GM18505 (cell line): Measurements from ENCODE around the gene SLC19A2.

Experiments used
- ATAC-seq: cut with Tn5 transposase; IDR thresholded peaks from one replicate; pipeline ENCODE4 v1.9.1; 2021; ENCODE audit not compliant: unreplicated experiment
- POLR2A ChIP-seq: IDR thresholded peaks from 4 replicates; pipeline ENCODE4 v1.6.1; 2011; ENCODE audit warnings: borderline replicate concordance; ENCODE audit not compliant: insufficient read depth, insufficient read length; ENCODE audit errors: extremely low read depth

Gene SLC19A2

DNA sequence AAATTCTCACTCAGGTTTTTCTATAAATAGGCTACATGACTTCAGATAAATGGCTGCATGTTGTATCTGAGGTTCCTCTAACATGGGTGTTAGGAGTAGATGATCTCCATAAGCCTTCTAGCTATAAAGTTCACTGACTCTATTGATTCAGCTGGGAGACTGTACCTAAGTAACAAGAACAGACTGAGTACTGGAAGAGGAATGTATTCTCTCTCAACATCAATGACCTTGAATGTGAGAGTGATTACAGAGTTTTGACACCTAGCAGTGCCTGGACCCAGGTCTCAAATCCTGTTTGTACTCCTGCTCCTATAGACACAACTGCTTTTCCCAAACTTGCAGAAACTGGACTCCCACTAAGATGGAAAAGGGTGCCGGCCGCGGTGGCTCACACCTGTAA lies 8.6 kb upstream of the SLC19A2 start:
- ATAC-seq, result no peak
- no peak for TF ChIP-seq POLR2A

DNA sequence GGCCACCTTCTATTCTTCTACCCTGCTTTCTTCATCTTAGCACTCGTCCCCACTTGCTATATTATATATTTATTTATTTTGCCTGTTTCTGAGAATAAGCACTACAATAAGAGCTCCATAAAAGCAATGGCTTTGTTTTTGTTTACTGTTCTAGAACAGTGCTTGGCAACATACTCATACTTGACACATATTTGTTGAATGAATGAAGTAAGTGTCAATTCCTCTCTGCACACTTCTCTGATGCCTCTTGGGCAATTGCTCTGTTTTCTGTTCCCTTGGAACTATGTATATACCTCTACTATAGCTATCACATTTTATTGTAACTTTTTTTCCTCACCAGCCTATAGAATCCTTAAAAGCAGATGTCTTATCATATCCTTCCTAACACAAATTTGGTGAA lies 7.5 kb upstream of the SLC19A2 start:
- ATAC-seq, result no peak
- no peak for TF ChIP-seq POLR2A

DNA sequence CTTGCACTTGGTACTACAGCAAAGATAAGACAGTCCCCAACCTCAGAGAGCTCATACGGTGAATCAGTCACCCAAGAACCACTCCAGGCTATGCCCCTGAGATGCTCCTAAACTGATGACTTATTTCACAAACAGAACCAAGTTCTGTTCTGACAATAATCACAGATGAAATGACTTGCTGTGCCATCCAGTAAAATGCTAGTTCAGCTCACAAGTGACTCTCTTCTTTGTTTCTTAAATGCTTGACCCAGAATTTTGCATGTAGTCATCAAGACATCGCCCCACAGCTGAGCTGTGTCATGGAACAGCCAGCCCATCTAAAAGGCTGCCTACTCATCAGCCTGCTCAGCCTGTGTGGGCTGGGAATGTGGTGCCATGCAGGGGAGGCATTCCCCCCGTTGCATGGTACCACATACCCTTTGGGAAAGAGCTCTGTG lies 6.1 kb upstream of the SLC19A2 start:
- peak; percentile 49 for ATAC-seq
- TF ChIP-seq POLR2A, result no peak

DNA sequence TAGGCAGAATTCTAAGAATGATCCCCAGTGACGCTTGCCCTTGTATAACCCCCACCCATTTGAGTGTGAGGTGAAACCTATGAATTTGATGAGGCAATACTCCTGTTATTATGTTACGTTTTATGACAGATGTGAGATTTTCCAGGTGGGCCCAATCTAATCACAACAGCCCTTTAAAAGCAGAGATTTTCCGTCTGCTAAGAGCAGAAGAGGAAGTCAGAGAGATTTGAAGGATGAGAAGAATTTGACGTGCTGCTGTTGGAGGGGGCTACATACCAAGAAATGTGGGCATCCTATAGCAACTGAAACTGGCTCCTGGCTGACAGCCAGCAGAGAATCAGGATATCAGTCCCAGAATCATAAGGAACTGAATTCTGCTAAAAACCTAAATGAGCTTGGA lies 2.4 kb upstream of the SLC19A2 start:
- TF ChIP-seq POLR2A, result no peak
- no peak for ATAC-seq

DNA sequence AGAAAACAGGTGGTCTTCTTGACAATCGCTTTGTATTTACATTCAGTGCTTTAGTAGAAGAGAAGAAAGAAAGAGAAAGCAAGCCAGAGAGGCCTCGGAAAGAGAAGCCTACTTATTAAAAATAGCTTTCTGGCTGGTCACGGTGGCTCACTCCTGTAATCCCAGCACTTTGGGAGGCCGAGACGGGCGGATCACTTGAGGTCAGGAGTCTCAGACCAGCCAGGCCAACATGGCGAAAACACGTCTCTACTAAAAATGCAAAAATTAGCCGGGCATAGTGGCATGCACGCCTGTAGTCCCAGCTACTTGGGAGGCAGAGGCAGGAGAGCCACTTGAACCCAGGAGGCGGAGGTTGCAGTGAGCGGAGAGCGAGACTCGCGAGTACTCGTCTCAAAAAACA lies 1.8 kb upstream of the SLC19A2 start:
- no peak for ATAC-seq
- TF ChIP-seq POLR2A, result no peak

DNA sequence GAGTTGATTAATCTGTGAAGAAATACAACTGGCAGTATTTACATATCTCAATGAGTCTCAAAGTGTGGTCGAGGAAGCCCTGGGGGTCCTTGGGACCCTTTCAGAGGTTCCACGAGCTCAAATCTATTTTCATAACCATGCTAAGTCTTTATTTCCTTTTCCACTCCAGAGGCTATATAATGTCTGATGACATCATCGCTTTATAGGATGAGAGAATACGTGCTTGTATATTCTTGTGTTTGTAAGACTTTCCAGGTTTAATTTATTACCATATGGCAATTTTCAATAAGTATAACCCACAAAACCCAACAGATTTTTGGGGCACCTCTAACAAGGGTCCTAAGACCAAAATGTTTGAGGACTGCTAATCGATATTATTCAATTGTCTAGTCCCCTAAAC lies 1.4 kb upstream of the SLC19A2 start:
- no peak for ATAC-seq
- no peak for TF ChIP-seq POLR2A

DNA sequence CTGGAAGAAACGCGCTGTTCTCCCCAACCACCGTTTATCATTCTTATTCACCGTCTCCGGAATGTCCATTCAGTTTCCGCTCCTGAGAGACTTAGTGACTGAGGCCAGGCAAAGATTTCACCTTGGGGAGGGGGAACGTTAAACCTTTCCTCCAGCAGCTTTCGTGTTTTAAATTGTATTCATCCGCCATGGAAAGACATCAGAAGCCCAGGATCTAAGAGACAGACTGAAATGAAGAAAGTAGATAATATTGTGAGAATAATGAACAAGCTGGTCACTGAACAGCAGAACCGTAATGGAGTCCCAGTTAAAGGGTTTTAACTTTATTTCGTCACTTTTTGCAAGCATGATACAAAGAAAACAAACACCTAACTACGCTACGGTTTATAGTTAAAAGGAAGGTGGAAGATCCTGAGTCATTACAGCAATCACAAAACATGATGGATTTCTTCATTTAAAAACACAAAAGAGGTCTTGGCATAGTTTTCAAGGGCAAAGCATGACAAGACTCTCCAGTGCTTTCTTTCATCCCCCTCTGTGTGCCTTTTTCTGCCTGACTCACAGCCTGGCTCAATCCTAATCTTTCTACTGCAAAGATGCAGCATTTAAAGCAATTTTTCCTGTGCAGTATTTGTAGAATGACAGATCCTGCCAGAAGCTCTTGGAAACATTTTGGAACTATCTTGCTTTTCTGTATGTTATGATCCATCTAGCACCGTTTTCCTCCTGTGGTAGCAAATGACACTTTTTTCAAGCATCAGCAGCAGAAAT lies 722 bp upstream of the SLC19A2 start:
- no peak for ATAC-seq

DNA sequence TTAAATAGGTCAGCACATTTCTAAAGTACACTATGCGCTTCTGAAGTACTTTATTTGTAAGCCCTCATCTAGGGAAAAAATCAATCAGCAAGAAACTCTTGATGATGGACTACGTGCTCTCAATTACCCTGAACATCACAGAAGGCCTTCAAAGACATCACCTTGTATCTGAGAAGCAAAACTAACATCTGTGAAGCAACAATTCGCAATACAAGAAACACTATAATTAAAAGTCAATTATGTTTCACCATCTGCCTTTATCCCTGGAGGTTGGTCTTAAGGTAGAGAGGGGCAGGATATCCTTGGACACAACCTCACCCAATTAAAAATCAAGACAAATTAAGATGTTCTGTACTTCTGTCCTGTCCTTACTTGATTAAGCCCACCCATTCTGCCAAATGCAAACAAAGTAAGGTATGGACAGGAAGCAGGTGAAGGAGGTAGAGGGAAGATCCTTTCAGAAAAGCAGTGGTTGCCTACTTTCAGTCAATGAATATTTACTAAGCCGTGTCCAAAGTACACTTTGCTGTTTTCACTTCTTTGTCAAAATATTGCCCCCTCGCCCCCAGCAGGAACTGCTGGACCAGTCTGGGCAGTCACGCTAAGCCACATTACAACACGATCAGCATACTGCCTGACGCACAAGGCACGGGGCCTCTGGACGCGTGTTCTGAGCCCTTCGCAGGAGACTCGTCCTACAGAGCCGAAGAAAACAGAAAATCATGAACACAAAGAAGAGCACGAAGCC lies 887 bp downstream of the SLC19A2 start:
- peak; percentile 26 for ATAC-seq
- no peak for TF ChIP-seq POLR2A

More for the DNA sequence above, 722 bp upstream of the SLC19A2 start:
- TF ChIP-seq POLR2A, result no peak

DNA sequence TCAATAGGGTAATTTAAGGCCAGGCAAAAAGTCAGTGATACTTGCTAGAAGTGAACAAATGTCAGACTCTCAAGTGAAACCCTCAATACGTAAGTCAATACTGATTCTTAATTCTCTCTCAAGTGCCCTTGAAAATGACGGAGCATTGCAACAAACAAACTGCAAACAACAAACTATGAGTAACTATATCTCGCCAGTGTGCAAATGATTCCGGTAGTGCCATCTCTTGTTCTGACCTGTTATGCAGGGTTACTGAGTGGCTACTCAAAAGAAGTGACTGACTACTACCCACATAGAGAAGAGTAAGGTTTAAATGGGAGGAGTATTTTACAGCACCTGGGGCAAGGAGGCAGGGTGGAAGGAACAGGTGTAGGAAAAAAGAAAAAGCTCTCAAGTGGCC lies 1.6 kb downstream of the SLC19A2 start:
- no peak for TF ChIP-seq POLR2A
- ATAC-seq, result no peak

DNA sequence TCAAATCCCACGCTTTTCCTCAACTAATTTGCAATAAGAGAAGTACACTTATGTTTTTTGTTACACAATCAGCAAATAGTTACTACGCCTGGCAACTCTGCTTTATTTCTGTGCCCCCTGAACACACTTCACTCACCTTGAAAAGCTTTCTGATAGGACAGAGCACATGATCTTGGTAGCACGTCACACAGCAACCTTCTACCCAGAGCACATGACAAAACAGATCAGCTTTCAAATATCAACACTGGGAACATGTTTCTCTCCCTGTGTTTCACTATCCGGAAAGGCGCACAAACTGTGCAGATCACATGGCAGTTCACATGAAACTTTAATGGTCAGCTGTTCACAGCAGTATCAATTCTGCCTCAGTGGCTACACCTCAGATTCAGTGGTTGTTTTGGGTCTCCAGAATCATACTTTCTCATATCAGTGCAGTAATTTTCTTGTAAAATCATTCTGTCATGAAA lies 2.2 kb downstream of the SLC19A2 start:
- TF ChIP-seq POLR2A, result no peak
- no peak for ATAC-seq

DNA sequence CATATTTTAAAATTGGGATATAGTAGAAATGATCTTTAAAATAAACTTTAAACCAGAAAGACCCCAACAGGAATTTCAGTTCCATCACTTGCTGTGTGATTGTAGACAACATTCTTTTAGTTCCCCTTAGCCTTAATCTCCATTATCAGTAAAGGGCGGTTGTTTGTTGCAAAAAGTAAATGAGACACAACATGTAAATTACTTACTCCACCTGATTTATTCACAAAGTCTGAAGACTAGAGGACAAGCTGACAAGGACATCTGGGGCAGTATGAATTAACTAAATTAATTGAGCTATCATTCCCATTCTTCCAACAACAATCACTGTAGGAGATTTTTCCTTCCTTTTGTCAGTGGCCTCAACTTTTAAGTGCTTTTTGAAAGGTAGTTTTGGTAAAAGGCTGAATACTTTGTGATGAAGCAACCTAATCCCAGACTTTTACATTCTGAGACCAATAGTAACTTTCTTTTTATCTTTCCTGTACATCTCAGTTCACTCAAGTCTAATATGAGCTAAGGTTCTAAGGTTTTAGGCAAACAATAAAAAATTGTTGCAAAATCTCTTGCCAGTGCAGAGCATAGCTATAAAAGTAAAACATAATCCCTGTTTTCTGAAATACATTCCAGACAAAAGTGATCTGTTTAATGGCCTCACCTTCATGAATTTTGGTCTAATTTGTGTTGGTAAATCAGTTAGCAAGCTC lies 6.2 kb downstream of the SLC19A2 start:
- no peak for TF ChIP-seq POLR2A
- ATAC-seq, result no peak

DNA sequence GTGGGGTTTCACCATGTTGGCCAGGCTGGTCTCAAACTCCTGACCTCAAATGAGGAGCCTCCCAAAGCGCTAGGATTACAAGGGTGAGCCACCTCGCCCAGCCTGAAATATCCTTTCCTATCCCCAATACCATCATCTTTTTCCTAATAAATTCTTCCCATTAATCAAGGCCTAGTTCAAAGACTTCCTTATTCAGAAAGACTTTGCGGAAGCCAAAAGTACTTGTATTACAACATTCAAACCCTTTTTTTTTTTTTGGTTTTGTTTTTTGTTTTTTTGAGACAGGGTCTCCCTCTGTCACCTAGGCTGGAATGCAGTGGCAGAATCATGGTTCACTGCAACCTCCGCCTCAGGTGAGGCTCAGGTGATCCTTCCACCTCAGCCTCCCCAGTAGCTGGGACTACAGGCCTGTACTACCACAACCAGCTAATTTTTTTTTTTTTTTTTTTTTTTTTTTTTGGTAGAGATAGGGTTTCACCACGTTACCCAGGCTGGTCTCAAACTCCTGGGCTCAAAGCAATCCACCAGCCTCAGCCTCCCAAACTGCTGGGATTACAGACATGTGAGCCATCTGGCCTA lies 7.6 kb downstream of the SLC19A2 start:
- ATAC-seq, result no peak
- TF ChIP-seq POLR2A, result no peak

DNA sequence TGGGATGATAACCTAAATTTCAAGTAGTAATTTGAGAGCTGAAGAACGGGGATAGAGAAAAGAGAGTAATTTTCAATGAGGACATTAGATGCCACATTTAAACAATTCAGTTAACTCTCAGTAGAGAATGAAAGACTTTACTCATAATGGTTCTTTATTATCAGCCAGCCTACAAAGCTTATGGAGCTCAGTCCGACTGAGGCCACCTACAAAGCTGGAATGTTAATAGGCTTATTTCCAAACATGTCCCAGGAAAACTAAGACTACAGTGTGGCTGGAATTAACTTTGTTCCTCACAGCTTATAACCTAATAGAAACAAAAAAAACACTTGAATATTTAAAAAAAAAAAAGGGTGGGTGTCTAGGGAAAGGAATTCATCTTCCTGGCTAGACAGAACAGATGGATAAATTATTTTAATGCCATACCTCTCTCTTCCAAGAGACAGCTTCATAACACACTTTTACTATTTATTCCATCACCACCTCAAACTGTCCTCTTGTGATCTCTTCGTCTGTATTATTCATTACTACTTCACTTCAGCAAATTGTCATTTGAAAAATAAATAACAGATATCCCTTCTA lies 9.8 kb downstream of the SLC19A2 start:
- no peak for ATAC-seq
- TF ChIP-seq POLR2A, result no peak
